ENCODE measurements around the gene ADGRD2. TPM values are rescaled to one million over a fixed set of nuclear protein-coding genes. Genes with fewer than 3 reads are reported as not detected.

The ADGRD2 gene, protein sequence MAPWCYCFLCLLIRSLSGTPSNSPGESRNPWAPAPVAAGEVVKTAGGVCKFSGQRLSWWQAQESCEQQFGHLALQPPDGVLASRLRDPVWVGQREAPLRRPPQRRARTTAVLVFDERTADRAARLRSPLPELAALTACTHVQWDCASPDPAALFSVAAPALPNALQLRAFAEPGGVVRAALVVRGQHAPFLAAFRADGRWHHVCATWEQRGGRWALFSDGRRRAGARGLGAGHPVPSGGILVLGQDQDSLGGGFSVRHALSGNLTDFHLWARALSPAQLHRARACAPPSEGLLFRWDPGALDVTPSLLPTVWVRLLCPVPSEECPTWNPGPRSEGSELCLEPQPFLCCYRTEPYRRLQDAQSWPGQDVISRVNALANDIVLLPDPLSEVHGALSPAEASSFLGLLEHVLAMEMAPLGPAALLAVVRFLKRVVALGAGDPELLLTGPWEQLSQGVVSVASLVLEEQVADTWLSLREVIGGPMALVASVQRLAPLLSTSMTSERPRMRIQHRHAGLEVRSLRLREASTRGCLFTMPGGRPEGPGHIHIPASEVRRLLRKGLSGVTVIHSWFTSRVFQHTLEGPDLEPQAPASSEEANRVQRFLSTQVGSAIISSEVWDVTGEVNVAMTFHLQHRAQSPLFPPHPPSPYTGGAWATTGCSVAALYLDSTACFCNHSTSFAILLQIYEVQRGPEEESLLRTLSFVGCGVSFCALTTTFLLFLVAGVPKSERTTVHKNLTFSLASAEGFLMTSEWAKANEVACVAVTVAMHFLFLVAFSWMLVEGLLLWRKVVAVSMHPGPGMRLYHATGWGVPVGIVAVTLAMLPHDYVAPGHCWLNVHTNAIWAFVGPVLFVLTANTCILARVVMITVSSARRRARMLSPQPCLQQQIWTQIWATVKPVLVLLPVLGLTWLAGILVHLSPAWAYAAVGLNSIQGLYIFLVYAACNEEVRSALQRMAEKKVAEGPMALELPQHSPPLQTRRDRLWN
- not detected for total RNA-seq
- polyA plus RNA-seq: not detected
- long read RNA-seq, donor 1: 0 reads
- long read RNA-seq, donor 2: 0 reads
- long read RNA-seq, donor 3: 0 reads

DNA sequence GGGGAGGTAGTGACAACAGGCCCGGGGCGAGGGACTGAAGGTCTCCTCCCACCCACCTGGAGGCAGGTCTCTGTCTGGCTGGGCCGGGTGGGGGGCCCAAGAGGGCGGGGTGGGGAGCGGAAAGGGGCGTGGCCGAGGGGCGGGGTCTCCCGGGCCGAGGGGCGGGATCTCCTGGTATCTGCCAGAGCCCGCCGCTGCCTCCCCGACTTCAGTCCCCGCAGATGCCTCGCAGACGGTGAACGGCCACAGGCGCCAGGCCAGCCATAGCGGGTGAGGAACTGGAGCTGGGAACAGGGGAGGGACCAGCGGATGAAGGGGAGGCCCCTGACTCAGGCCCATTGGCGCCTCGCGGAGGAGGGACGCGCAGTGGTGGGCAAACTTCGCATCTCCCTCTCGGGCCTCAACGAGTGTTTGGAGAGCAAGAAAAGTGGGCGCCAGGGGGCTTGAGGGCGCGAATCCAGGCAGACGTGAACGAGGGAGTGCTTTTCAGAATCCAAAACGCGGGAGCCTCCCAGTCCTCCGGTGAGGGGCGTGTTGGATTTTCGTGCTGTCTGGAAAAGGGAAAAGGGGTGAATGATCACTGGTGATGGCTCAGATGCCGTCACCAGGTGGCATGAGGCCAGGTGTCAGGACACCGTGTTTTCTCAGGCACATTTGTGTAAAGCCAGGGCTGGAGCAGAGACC is at the start of gene ADGRD2:
ADGRD2 (plus strand) TSS at position 211 of the 684 bp plus-strand sequence. CDS start 1,216 bp downstream, outside the sequence.
- 1 to 3% (median 2%) methylated on average over 24 to 41 of the region's 41 CpGs for WGBS, 3 donors
- H3K4me3 ChIP-seq: no peak within 1 kb of the TSS
- intact Hi-C loops (cut with DNase I): no loop called here
- no peaks in the 10 kb centered on the region for H3K9me3 ChIP-seq
- H3K36me3 ChIP-seq: no peaks in the 10 kb centered on the region
- H3K27me3 ChIP-seq: no peaks in the 10 kb centered on the region
- TF ChIP-seq, protein P1, sequence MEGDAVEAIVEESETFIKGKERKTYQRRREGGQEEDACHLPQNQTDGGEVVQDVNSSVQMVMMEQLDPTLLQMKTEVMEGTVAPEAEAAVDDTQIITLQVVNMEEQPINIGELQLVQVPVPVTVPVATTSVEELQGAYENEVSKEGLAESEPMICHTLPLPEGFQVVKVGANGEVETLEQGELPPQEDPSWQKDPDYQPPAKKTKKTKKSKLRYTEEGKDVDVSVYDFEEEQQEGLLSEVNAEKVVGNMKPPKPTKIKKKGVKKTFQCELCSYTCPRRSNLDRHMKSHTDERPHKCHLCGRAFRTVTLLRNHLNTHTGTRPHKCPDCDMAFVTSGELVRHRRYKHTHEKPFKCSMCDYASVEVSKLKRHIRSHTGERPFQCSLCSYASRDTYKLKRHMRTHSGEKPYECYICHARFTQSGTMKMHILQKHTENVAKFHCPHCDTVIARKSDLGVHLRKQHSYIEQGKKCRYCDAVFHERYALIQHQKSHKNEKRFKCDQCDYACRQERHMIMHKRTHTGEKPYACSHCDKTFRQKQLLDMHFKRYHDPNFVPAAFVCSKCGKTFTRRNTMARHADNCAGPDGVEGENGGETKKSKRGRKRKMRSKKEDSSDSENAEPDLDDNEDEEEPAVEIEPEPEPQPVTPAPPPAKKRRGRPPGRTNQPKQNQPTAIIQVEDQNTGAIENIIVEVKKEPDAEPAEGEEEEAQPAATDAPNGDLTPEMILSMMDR (IDR thresholded peaks at IDR 0.05): no peak
- TF ChIP-seq POLR2A (IDR thresholded peaks at IDR 0.05) (no peak), EP300 (IDR thresholded peaks at IDR 0.05) (no peak)
- peaks cover 3% of the 10 kb centered on the region for H3K4me1 ChIP-seq (ENCODE audit: insufficient read depth)
- peak in 3 of 5 donors; percentile 16 to 58 (median 37) for DNase-seq
- no peak within 1 kb of the TSS for H3K27ac ChIP-seq

DNA sequence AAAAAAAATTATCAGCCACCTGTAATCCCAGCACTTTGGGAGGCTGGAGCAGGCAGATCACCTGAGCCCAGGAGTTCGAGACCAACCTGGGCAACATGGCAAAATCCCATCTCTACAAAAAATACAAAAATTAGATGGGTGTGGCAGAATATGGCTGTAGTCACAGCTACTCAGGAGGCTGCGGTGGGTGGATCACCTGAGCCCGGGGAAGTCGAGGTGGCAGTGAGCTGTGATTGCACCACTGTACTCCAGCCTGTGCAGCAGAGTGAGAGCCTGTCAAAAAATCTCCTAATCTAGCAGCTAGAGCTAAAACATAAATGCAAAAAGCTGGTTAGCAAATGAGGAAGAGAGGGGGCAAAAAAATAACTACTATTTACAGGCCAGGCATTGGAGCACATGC is 47.0 kb upstream of the ADGRD2 start:
- Histone ChIP-seq H3K4me3 (no peak overlapping the region), H3K9me3 (no peaks in the 10 kb centered on the region), H3K36me3 (no peaks in the 10 kb centered on the region), H3K27ac (no peak overlapping the region), H3K4me1 (ENCODE audit: insufficient read depth) (peaks cover 4% of the 10 kb centered on the region), H3K27me3 (no peaks in the 10 kb centered on the region)
- intact Hi-C loops (cut with DNase I): no loop called here
- DNase-seq: no peak
- WGBS, 3 donors: 88 to 96% (median 95%) methylated on average over 4 of the region's 4 CpGs
- TF ChIP-seq, protein P1 (IDR thresholded peaks at IDR 0.05): no peak
- TF ChIP-seq POLR2A (IDR thresholded peaks at IDR 0.05) (no peak), EP300 (IDR thresholded peaks at IDR 0.05) (no peak)

DNA sequence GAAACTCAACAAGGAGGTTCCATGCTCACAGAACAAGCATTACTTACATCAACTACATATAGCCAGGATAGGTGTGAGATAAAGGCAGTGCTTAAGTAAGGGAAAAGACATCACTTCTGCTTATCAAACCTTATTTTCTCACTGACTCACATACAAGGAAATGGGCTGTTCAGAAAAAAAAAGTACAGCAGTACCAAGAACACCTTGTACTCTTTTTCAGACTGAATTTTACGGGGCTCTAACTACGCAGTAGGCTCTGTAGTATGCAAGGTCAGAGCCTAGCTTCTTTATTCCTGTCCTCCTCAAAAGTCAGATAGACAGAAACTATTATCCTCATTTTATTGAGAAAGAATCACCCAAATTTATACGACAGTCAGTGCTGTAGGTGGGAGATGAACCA is 40.8 kb upstream of the ADGRD2 start:
- no peaks in the 10 kb centered on the region for H3K9me3 ChIP-seq
- H3K36me3 ChIP-seq: no peaks in the 10 kb centered on the region
- WGBS, 3 donors: 92 to 95% (median 95%) methylated on average over 3 of the region's 3 CpGs
- no peak for TF ChIP-seq EP300 (IDR thresholded peaks at IDR 0.05)
- no peak for TF ChIP-seq POLR2A (IDR thresholded peaks at IDR 0.05)
- TF ChIP-seq, protein P1 (IDR thresholded peaks at IDR 0.05): no peak
- H3K27ac ChIP-seq: no peak overlapping the region
- intact Hi-C loops (cut with DNase I): no loop called here
- no peak overlapping the region for H3K4me3 ChIP-seq
- H3K4me1 ChIP-seq (ENCODE audit: insufficient read depth): peaks cover 2% of the 10 kb centered on the region
- H3K27me3 ChIP-seq: no peaks in the 10 kb centered on the region
- DNase-seq: no peak
